HAP-1 (cell line): ENCODE data around the gene SLC25A53.
A peak's percentile ranks its signal among the peaks of the same experiment; 100 is the strongest.

Experiments used
- DNase-seq, 2 experiments: peaks; one replicate each; pipeline ENCODE4 v3.0.0-alpha.2; 2016 to 2020; ENCODE audit warnings: low spot score in 2 of 2
- H3K27me3 ChIP-seq: fragments of 250-450 bp; sonication (Bioruptor Pico); 2 replicates; pipeline ENCODE4 v1.5.1; 2020; ENCODE audit warnings: low read depth, mild to moderate bottlenecking, moderate library complexity
- H3K36me3 ChIP-seq: fragments of 250-450 bp; sonication (Bioruptor Pico); replicated peaks from 2 replicates; pipeline ENCODE4 v1.5.1; 2020; ENCODE audit warnings: mild to moderate bottlenecking
- H3K4me1 ChIP-seq: fragments of 250-450 bp; sonication (Bioruptor Pico); 2 replicates; pipeline ENCODE4 v1.5.1; 2020; ENCODE audit warnings: mild to moderate bottlenecking
- H3K4me3 ChIP-seq: fragments of 250-450 bp; sonication (Bioruptor Pico); 2 replicates; pipeline ENCODE4 v1.5.1; 2020; ENCODE audit warnings: mild to moderate bottlenecking, moderate library complexity
- H3K9me3 ChIP-seq: fragments of 250-450 bp; sonication (Bioruptor Pico); 2 replicates; pipeline ENCODE4 v1.5.1; 2020; ENCODE audit warnings: mild to moderate bottlenecking, moderate library complexity
- in situ Hi-C: fragments of 300-500 bp; cut with MboI; formaldehyde crosslinking; loops from 3 replicates; pipeline ENCODE4 v1.14.3; 2020; ENCODE audit warnings: low sequenced_read_pairs, inconsistent platforms, mixed read lengths

Gene SLC25A53, protein sequence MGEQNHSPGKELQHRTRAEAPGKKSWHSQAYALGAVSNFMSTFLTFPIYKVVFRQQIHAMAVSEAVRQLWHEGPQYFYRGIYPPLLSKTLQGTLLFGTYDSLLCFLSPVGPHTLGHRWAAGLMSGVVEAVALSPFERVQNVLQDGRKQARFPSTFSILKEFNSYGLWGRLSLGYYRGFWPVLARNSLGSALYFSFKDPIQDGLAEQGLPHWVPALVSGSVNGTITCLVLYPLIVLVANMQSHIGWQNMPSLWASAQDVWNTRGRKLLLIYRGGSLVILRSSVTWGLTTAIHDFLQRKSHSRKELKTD

GRCh38 chrX:104156630-104157529 lies at the start of gene SLC25A53:
TSS of gene SLC25A53 (minus strand) at chrX:104157009. CDS start at chrX:104105257, 51,752 bp downstream.
- peak; percentile 83 to 90 for DNase-seq

DNA sequence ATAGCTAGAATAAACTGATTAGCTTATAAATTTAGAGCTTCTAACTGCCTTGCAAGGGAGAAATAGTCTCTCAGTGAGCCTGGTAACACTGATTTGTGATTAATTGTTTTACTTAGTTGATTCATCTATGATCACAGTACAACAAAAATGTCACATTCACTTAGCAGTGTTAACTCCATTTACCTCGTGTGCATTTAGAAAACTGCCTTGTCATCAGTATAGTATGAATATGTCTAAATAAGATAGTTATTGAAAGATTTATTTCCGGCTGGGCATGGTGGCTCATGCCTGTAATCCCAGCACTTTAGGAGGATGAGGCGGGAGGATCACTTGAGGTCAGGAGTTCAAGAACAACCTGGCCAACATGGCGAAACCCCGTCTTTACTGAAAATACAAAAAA lies 48.7 kb upstream of the SLC25A53 start:
- H3K27me3 ChIP-seq = no peaks in the 10 kb centered on the region
- no peak for DNase-seq
- no peak overlapping the region for H3K4me3 ChIP-seq
- peaks cover 3% of the 10 kb centered on the region; the same call in 1 of the 2 replicates for H3K36me3 ChIP-seq
- H3K4me1 ChIP-seq = no peaks in the 10 kb centered on the region
- no peaks in the 10 kb centered on the region for H3K9me3 ChIP-seq
- in situ Hi-C loops = no loop called here

More at GRCh38 chrX:104156630-104157529, at the start of gene SLC25A53:
- Histone ChIP-seq H3K4me1 (no peaks in the 10 kb centered on the region; the same call in 1 of the 2 replicates), H3K36me3 (no peaks in the 10 kb centered on the region), H3K27me3 (no peaks in the 10 kb centered on the region), H3K4me3 (peak within 1 kb of the TSS; percentile 59), H3K9me3 (no peaks in the 10 kb centered on the region)
- in situ Hi-C loops = no loop called here

DNA sequence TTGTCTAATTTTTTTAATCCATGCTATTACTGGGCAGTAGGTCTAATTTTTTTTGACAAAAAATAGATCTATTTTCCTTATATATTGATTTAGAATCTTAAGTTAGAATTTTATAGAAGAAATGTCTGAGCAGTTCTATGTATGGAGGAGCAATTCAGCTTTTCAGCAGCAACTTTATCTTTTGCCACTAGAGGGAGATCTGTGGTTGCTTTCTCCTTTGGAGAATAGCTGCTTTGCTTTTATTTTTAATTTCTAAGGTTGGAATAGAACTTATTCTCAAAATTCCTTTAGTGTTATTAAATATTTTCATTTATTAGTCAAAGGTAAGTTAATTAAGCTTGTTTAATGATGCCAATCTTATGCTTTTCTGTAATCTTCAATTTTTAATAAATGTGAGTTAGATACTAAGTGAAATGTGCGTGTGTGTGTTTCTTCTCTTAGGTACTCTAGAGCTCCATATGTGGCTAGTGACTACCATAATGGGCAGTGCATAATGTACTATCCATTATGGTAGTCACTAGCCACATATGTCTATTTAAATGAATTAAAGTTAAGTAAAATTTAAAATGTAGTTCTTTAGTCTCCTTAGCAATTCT lies 38.8 kb upstream of the SLC25A53 start:
- H3K27me3 ChIP-seq = no peaks in the 10 kb centered on the region
- in situ Hi-C loops = no loop called here
- peak; percentile 27 to 32 for DNase-seq
- no peaks in the 10 kb centered on the region for H3K9me3 ChIP-seq
- H3K4me3 ChIP-seq = no peak overlapping the region
- H3K36me3 ChIP-seq = peaks cover 32% of the 10 kb centered on the region
- H3K4me1 ChIP-seq = no peaks in the 10 kb centered on the region; the same call in 1 of the 2 replicates

DNA sequence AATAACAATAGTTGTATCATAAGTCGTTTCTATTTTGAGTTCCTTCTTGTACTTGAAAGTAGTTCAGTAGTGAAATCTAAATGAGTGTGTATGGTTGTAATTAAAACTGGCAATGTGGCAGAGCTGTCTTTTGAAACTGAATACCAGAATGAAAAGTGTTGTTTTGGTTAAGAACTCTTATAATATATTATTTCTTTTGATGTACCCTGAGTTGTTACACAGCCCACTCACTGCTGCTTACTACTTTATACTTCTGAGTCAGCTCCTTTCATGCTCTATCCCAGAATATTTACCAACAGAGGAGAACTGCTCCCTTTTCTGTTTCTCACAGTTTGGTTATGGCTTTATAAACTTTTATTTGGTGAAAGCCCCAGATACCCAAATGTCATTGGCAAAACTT lies 38.2 kb upstream of the SLC25A53 start:
- no peaks in the 10 kb centered on the region for H3K27me3 ChIP-seq
- in situ Hi-C loops = no loop called here
- peaks cover 38% of the 10 kb centered on the region for H3K36me3 ChIP-seq
- no peaks in the 10 kb centered on the region for H3K9me3 ChIP-seq
- H3K4me1 ChIP-seq = no peaks in the 10 kb centered on the region; the same call in 1 of the 2 replicates
- H3K4me3 ChIP-seq = no peak overlapping the region
- DNase-seq = no peak

- Histone ChIP-seq H3K4me1 (no peaks in the 10 kb centered on the region; the same call in 1 of the 2 replicates), H3K4me3 (no peak overlapping the region), H3K36me3 (peaks cover 51% of the 10 kb centered on the region), H3K27me3 (no peaks in the 10 kb centered on the region), H3K9me3 (no peaks in the 10 kb centered on the region)
- in situ Hi-C loops = no loop called here
- DNase-seq = no peak
Measured at GRCh38 chrX:104193485-104193884, 36.7 kb upstream of the SLC25A53 start.

DNA sequence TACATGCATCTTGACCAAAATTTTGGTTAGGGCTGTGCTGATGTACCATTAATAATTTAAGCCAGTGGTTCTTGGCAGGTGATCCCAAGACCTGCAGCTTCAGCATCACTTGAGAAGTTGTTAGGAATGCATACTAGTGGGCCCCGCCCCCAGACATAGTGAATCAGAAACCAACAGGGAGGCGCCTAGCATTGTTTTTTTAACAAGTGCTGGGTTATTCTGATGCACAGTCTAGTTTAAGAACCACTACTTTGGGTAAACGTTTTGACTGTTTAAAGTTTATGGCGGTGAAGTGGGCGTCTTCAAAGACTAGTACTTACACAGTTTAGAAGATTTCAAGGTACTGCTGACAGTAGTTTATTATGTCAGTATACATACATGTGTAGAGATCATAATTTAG lies 33.0 kb upstream of the SLC25A53 start:
- H3K9me3 ChIP-seq = no peaks in the 10 kb centered on the region
- H3K27me3 ChIP-seq = no peaks in the 10 kb centered on the region
- H3K4me1 ChIP-seq = no peaks in the 10 kb centered on the region
- in situ Hi-C loops = no loop called here
- H3K4me3 ChIP-seq = no peak overlapping the region
- H3K36me3 ChIP-seq = peaks cover 63% of the 10 kb centered on the region
- DNase-seq = no peak

- Histone ChIP-seq H3K4me1 (peaks cover 3% of the 10 kb centered on the region; the same call in 1 of the 2 replicates), H3K9me3 (no peaks in the 10 kb centered on the region), H3K36me3 (peaks cover 63% of the 10 kb centered on the region), H3K27me3 (no peaks in the 10 kb centered on the region), H3K4me3 (no peak overlapping the region)
- in situ Hi-C loops = no loop called here
- no peak for DNase-seq
Measured at GRCh38 chrX:104187931-104188330, 31.1 kb upstream of the SLC25A53 start.

DNA sequence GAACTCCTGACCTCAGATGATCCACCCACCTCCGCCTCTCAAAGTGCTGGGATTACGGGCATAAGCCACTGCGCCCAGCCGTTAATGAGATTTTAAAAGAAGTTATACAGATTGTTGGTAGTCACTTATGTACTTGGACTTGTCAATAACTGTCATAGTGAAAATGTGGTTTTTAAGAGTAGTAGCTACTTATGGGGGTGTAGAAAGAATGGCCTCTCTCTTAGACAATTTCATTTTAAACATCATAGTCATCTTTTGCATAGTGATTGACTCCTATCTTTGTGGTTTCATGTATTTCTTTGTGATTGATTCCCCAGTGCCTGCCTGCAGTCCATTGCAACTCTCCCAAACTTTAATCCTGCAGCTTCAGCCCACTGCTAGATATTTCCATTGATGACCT lies 26.9 kb upstream of the SLC25A53 start:
- DNase-seq = no peak
- peaks cover 3% of the 10 kb centered on the region; the same call in 1 of the 2 replicates for H3K4me1 ChIP-seq
- H3K27me3 ChIP-seq = no peaks in the 10 kb centered on the region
- H3K36me3 ChIP-seq = peaks cover 26% of the 10 kb centered on the region
- in situ Hi-C loops = no loop called here
- no peaks in the 10 kb centered on the region for H3K9me3 ChIP-seq
- H3K4me3 ChIP-seq = no peak overlapping the region

DNA sequence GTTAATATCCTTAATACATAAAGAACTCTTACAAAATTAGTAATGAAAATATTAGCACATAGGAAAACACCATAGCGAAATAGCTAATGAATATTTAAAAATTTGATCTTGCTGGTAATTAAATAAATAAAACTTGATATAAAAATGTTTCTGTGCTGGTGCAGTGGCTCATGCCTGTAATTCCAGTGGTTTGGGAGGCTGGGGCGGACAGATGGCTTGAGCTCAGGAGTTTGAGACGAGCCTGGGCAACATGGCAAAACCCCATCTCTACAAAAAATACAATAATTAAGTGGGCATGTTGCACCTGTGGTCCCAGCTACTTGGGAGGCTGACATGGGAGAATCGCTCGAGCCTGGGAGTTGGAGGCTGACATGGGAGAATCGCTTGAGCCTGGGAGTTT lies 17.0 kb upstream of the SLC25A53 start:
- no peaks in the 10 kb centered on the region for H3K4me1 ChIP-seq
- no peak overlapping the region for H3K4me3 ChIP-seq
- in situ Hi-C loops = no loop called here
- H3K9me3 ChIP-seq = no peaks in the 10 kb centered on the region
- no peaks in the 10 kb centered on the region for H3K27me3 ChIP-seq
- DNase-seq = no peak
- peaks cover 22% of the 10 kb centered on the region for H3K36me3 ChIP-seq

DNA sequence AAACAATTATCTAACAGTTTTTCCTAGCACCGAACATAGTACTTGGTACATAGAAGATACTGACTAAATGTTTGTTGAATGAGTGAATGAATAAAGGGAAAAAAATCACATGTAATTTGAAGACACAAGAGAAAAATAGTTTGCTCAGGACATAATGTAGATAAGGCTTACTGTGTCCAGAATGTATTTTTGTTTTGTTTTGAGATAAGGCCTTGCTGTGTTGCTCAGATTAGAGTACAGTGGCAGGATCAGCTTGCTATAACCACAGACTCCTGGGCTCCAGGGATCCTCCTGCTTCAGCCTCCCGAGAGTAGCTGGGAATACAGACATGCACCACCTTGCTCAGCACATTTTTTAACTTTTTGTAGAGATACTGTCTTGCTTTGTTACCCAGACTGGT lies 16.0 kb upstream of the SLC25A53 start:
- Histone ChIP-seq H3K27me3 (no peaks in the 10 kb centered on the region), H3K9me3 (no peaks in the 10 kb centered on the region), H3K4me3 (no peak overlapping the region), H3K36me3 (peaks cover 17% of the 10 kb centered on the region), H3K4me1 (peaks cover 3% of the 10 kb centered on the region; the same call in 1 of the 2 replicates)
- in situ Hi-C loops = no loop called here
- no peak for DNase-seq

GRCh38 chrX:104172121-104172520 lies 15.3 kb upstream of the SLC25A53 start:
- no peak for DNase-seq
- Histone ChIP-seq H3K4me1 (peaks cover 3% of the 10 kb centered on the region; the same call in 1 of the 2 replicates), H3K36me3 (peaks cover 17% of the 10 kb centered on the region), H3K4me3 (no peak overlapping the region), H3K27me3 (no peaks in the 10 kb centered on the region), H3K9me3 (no peaks in the 10 kb centered on the region)
- in situ Hi-C loops = no loop called here

DNA sequence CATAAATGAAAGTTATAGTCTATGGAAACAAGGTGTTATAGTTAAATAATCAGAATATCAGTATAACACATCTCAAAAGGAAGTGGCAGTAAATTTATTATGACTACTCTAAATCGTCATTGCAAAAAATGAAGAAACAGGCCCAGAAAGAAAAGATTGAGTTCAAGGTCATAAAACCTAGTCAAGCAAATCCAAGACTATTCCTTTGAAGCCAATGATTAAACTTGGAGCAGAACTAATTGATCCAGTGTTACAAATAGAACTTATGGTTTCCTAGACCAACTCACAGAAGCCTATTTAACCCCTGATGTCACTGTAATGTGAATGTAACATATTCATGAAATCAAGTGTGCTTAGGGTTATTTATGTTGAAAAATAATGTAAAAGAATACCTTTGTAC lies 11.3 kb upstream of the SLC25A53 start:
- in situ Hi-C loops = no loop called here
- DNase-seq = no peak
- Histone ChIP-seq H3K36me3 (peaks cover 2% of the 10 kb centered on the region; the same call in 1 of the 2 replicates), H3K4me1 (peaks cover 3% of the 10 kb centered on the region; the same call in 1 of the 2 replicates), H3K9me3 (no peaks in the 10 kb centered on the region), H3K4me3 (peak overlapping the region; percentile 84), H3K27me3 (no peaks in the 10 kb centered on the region)

DNA sequence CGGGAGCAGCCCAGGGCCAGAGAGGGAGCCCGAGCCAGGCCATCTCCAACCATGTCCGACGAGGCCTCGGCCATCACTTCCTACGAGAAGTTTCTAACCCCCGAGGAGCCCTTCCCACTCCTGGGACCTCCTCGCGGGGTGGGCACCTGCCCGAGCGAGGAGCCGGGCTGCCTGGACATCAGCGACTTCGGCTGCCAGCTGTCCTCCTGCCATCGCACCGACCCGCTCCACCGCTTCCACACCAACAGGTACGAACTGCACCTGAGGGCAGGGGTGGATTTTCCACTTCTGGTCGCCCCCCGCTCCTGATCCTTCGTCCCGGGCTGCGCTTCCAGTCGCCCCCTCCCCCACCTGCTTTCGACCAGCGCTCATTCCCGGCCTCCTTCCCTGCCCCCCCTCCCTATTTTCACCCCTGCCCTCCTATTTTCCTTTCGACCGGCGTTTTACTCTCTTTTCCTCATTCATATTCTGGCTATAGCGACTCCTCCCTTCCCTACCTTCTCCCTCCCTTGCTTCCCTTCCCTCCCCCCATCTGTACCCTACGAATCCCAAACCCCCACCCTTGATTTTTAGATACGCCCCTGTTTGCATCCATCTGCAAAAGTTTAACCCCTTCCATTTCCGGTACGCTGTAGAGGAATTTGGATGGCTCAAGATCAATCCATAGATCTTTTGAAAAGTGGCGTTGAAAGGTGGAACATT lies 10.1 kb upstream of the SLC25A53 start:
- Histone ChIP-seq H3K4me3 (peak overlapping the region; percentile 84), H3K36me3 (peaks cover 2% of the 10 kb centered on the region; the same call in 1 of the 2 replicates), H3K27me3 (no peaks in the 10 kb centered on the region), H3K4me1 (peaks cover 3% of the 10 kb centered on the region; the same call in 1 of the 2 replicates), H3K9me3 (no peaks in the 10 kb centered on the region)
- in situ Hi-C loops = no loop called here
- peak; percentile 16 to 43 for DNase-seq
